D721Med (cell line): ENCODE data around the gene STMN3.

Source experiments
- DNase-seq: peaks from one replicate; pipeline ENCODE4 v3.0.0; 2011; ENCODE audit warnings: low spot score; ENCODE audit not compliant: insufficient read length
- FAIRE-seq: peaks from 2 replicates; lab custom pipeline; 2011; peaks lifted over from hg19 to GRCh38; lab: Jason Lieb, UNC
- CTCF ChIP-seq: IDR thresholded peaks from 2 replicates; pipeline ENCODE4 v1.5.1; 2012; ENCODE audit warnings: mild to moderate bottlenecking, control low read depth; ENCODE audit not compliant: insufficient read depth; ENCODE audit errors: missing control alignments

STMN3 gene

DNA sequence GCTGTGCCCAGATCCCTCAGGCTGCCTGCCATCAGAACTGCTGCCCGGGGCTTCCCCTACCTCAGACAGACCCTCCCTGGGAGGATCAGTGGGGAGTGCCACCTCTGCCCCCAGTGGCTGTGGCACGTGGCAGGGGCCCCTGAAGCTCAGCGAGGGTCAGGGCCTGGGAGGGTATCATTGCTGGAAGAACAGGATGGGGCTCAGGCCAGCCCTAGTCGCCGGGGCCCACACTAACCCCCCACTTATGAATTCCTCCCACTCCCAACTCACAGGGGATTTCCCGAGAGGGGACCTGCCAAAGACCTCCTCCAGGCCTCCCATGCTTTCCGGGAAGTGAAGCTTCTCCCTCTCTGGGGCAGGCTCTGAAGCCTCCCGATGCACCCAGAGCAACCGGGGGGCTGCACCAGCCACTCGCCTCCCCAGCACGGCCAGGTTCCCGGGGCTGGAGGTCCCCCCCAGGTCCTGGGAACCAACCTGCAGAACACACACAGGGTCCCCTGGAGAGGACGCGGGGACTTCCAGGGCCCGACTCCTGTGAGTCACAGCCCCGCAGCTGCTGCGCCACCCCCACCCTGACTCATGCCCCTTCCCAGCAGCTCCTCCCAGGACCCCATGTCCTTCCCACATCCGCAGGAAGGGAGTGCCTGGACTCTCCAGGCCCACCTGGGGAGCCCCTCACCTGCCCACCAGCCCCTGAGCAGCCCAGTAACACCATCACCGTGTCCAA, 45.7 kb upstream of the STMN3 start:
- no peak for DNase-seq
- no peak for FAIRE-seq
- TF ChIP-seq CTCF: no peak

- no peak for TF ChIP-seq CTCF
- DNase-seq: no peak
- FAIRE-seq: no peak
These were observed 44.8 kb upstream of the STMN3 start for GRCh38 chr20:63697868-63698545.

DNA sequence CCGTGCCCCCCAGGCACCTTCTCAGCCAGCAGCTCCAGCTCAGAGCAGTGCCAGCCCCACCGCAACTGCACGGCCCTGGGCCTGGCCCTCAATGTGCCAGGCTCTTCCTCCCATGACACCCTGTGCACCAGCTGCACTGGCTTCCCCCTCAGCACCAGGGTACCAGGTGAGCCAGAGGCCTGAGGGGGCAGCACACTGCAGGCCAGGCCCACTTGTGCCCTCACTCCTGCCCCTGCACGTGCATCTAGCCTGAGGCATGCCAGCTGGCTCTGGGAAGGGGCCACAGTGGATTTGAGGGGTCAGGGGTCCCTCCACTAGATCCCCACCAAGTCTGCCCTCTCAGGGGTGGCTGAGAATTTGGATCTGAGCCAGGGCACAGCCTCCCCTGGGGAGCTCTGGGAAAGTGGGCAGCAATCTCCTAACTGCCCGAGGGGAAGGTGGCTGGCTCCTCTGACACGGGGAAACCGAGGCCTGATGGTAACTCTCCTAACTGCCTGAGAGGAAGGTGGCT, 44.2 kb upstream of the STMN3 start:
- no peak for DNase-seq
- no peak for FAIRE-seq

DNA sequence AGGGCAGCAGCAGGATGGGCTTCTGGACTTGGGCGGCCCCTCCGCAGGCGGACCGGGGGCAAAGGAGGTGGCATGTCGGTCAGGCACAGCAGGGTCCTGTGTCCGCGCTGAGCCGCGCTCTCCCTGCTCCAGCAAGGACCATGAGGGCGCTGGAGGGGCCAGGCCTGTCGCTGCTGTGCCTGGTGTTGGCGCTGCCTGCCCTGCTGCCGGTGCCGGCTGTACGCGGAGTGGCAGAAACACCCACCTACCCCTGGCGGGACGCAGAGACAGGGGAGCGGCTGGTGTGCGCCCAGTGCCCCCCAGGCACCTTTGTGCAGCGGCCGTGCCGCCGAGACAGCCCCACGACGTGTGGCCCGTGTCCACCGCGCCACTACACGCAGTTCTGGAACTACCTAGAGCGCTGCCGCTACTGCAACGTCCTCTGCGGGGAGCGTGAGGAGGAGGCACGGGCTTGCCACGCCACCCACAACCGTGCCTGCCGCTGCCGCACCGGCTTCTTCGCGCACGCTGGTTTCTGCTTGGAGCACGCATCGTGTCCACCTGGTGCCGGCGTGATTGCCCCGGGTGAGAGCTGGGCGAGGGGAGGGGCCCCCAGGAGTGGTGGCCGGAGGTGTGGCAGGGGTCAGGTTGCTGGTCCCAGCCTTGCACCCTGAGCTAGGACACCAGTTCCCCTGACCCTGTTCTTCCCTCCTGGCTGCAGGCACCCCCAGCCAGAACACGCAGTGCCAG, 43.6 kb upstream of the STMN3 start, which contains the start of gene TNFRSF6B:
TSS of gene TNFRSF6B (plus strand) at position 25 of the 729 bp plus-strand sequence. CDS start at position 141, 116 bp downstream.
- no peak for FAIRE-seq
- TF ChIP-seq CTCF: no peak
- no peak for DNase-seq

More for the DNA sequence above, 44.2 kb upstream of the STMN3 start:
- no peak for TF ChIP-seq CTCF

GRCh38 chr20:63696306-63696627, 43.0 kb upstream of the STMN3 start:
- no peak for DNase-seq
- no peak for TF ChIP-seq CTCF
- no peak for FAIRE-seq

DNA sequence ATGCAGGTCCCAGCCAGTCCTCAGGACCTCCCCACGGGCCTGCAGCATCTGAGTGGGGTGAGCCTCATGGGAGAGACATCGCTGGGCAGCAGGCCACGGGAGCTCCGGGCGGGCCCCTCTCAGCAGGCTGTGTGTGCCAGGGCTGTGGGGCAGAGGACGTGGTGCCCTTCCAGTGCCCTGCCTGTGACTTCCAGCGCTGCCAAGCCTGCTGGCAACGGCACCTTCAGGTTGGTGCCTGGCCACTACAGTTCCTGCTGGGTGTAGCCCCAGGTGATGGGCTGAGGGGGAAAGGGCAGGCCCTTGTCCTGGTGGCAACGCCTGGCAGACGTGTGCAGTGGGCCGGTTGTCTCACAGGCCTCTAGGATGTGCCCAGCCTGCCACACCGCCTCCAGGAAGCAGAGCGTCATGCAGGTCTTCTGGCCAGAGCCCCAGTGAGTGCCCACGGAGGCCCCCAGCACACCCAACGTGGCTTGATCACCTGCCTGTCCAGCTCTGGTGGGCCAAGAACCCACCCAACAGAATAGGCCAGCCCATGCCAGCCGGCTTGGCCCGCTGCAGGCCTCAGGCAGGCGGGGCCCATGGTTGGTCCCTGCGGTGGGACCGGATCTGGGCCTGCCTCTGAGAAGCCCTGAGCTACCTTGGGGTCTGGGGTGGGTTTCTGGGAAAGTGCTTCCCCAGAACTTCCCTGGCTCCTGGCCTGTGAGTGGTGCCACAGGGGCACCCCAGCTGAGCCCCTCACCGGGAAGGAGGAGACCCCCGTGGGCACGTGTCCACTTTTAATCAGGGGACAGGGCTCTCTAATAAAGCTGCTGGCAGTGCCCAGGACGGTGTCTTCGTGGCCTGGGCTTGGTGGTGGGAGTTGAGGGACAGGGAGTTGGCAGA, 42.4 kb upstream of the STMN3 start:
- FAIRE-seq (no peak), DNase-seq (no peak)
- no peak for TF ChIP-seq CTCF
